Endothelial cell of hepatic sinusoid (primary cell): ENCODE measurements around the gene C10orf120.

Experiments
- in situ Hi-C: cut with HindIII; loops from 2 replicates; pipeline ENCODE4 v1.10.0; 2017; ENCODE audit warnings: low sequenced_read_pairs

Gene C10orf120

DNA sequence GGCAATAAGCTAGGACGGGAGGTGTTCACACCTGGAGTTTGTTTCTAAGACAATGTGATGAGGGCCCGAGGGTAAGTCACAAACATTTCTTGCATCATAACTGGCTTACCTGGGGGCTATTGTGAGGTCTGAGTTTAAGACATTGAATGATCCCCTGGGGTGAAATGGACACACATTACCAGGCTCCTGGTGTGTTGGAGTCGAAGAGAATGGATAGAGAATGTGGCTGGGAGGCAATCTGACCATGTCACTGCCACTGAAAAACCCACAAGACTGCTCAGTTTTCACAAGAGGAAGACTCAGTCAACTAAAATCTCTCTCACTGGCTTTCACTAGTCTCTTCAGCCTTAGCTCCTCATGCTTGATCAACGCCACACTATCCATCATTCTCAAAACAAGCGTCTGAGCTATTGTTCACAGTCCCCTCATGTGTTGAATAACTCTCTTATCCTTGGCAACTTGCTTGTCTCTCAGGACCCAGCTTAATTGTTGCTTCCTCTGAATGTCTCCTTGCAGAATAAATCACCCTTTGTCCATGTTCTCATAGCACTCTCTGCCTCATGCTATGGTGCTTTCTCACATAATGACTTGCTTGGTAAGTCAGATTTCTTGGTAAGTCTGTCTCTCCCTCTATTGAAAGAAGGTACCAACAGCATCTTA is at the start of gene C10orf120:
Gene C10orf120, minus strand, starts transcription at position 51 of the 660 bp plus-strand sequence. CDS start 56 bp downstream, outside the sequence.
- in situ Hi-C loops, result no loop called here

DNA sequence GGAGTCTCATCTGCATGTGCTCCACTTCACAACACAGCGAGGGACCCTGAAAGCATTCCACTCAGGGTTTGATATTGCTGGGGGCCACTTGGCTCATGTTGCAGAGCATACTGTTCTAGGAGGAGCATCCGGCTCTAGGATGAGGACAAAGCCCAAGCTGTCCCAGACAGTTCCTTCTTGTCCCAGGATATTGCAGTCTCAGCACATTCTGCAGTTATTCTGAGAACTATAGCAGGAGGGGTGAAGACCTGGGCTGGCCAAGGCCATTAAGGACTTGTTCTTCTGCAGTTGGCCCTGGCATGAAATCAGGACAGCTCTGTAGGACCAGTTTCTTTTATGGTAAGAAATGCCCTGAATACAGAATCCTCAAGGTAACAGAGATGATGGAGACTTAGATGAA is 48.9 kb upstream of the C10orf120 start:
- in situ Hi-C loops, result no loop called here

DNA sequence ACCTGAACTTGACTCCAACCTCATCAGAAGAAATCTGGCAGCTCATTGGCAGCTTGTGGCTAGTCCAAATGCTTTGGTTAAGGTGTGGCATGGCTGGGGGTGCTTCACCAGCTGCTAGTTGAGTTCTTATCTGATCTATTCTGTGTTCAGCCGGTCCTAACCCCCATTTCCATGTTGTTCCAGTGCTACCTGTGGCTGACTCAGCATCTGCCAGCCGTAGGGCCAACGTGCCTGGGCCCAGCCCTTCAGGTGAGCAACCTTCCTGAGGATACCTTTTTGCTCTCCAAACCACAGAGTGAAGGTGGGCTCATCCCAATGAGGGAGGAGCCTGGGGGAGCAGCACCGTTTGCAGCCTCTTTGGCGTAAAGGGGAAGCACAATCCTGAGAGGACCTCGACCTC is 46.8 kb upstream of the C10orf120 start:
- in situ Hi-C loops, result no loop called here

DNA sequence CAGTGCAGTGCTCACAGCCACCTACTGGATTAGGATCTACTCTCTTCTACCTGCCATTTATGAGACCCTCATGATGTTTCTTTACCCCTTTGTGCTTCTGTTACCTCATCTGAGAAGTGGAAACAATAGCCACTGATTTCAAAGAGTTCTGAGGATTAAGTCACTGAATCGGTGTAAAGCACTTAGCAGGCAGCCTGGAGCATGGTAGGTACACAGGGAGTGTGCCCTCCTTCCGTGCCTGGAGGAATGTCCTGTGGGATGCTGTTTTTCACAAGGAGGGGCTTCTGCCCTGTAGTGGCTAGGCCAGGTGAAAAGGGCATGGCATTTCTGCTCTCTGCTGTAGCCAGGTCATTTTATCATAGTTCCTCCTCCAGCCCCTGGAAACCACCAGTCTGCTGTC is 44.6 kb upstream of the C10orf120 start:
- in situ Hi-C loops, result no loop called here

DNA sequence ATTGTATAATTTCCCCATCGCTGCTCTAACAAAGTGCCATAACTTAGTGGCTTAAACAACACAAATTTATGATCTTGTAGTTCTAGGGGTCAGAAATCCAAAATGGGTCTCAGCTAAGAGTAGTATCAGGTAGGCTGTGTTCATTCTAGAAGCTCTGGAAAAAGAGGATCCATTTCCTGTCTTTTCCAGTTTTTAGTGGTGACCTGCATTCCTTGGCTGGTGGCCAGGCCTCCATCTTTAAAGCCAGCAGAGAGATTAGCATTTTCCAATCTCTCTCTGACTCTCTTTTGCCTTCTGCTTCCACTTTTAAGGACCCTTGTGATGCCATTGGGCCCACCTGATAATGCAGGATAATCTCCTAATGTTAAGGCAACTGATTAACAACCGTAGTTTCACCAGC is 41.0 kb upstream of the C10orf120 start:
- in situ Hi-C loops, result no loop called here

DNA sequence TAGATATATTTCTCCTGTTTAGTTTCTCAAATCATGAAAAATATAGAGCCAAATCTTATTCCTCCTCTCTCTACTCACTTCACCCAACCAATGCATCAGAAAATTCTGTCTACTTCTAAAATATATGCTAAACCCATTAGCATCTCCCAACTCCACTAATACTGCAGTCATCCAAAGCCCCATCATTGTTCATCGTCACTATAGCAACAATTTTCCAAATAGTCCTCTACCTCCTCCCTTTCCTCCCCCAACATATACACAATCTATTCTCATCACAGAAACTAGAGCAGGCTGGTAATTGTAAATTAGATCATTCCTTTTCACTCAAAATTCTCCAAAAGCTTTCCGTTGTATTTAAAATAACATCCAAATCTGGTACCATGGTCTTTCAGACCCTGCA is 38.4 kb upstream of the C10orf120 start:
- in situ Hi-C loops, result no loop called here

DNA sequence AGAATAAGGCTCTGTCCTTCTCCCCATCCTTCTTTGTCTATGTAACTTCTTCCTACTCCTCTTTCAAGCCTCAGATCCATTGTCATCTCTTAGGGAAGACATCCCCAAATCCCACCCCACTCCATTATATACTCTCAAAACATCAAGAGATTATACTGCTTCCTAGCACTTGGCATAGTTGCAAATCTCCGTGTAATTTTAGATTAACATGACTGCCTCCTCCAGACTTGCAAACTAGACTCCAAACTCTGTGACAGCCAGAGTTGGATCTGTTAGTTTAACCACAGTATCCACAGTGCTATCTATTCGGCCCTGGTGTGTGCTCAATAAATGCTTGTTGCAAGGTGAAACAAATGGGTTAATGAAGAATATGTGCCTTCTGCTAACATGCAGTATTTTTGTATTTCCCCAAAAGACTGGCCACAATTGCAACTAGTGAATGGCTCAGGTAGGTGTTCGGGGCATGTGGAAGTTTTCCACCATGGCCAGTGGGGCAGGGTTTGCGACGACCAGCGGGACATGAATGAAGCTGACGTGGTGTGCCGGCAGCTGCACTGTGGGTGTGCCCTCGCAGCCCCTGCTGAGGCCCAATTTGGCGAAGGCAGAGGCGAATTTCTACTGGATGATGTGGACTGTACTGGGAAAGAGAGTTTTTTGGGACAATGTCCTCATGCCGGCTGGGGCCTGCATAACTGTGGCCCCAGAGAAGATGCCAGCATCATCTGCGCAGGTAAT is 34.5 kb upstream of the C10orf120 start:
- in situ Hi-C loops, result no loop called here

DNA sequence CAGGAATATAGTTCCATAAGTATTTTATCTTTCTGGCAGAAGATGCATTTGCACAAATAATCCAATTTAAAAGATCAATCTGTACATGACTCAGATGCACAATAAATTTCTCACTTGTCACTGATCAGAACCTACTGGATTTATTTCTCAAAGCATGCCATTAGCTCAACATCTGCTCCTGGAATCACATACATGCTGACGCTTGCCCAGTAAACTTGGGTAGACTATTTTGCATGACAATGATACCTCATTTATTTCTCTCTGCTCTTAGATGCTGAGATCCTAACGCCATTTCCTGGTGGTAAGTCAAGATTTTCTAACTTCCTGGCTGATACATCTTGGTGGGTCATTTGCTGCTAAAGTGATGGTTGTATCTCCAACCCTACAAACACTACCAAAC is 33.8 kb upstream of the C10orf120 start:
- in situ Hi-C loops, result no loop called here

DNA sequence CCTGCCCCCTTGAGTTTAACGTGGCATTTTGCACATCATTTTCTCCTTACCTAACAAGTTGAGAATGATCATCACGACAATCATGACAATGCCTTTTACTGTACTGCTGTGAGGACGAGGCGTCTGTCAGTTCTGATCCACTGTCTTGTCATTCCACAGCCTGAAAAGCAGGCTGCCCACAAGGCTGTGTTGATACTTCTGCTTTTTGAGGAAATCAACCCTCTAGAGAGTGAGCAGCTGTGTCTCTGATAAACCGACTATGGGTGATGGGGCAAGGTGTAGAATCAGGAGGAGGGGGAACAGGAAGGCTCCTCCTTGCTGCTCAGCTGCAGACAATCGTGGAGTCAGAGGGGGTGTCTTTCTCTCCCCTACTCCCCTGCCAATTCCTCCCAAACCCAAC is 30.6 kb upstream of the C10orf120 start:
- in situ Hi-C loops, result no loop called here

DNA sequence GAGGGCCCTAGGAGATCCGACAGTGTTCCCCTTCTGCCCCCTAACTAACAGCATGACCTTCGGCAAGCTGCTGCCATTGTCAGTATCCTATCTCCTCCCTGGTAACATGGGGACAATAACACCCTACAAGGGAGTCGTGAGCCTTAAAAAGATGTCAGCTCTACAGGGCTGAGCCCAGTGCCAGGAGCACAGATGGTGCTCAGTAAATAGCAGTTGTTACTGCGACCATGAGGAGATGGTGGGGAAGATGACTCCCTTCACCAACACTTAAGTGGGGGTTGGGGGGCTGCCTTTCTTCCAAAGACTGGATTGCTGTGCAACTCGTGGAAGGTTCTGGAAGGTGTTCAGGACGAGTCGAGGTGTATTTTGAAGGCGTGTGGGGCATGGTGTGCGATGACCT is 29.5 kb upstream of the C10orf120 start:
- in situ Hi-C loops, result no loop called here

DNA sequence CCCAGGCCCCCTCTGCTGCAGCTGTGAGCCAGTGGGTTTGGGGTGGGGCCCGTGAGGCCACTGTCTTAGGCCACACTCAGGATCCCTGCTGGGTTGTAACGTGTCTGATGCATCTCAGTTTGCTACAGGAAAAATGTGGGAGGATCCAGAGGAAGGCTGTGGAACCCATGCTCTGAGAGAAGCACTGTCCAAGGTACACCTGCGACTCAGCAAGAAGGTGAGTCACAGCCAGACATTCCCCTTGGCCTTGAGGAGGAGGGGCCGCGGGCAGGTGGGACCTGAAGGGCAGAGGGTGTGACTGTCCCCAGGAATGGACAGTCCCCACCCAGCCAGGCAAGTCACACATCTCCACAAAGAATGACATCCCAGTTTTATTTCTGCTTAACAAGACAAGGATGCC is 27.8 kb upstream of the C10orf120 start:
- in situ Hi-C loops, result no loop called here

DNA sequence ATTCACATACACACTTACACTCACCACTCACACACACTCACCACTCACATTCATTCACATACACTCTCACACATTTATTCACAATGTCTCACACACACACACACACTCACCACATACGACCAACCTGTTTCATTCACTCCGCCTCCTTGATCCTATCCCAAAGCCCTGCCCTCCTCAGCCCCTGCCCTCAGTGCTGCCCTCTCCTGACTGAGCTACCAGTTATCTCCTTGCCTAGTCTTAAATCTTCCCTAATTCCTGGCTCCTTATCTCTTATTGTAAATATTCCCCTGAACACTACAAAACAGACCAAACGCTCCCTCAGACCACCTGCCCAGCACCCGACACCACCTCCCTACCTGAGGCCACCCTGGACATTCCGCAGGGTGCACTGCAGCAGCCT is 26.1 kb upstream of the C10orf120 start:
- in situ Hi-C loops, result no loop called here

DNA sequence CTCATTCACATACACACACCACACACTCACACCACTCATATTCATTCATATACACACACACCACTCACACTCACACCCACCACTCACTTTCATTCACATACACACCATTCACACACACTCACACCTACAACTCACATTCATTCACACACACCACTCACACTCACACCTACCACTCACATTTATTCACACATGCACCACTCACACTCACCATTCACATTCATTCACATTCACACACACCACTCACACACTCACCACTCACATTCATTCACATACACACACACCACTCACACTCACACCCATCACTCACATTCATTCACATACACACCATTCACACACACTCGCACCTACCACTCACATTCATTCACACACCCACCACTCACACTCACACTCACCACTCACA is 25.4 kb upstream of the C10orf120 start:
- in situ Hi-C loops, result no loop called here

DNA sequence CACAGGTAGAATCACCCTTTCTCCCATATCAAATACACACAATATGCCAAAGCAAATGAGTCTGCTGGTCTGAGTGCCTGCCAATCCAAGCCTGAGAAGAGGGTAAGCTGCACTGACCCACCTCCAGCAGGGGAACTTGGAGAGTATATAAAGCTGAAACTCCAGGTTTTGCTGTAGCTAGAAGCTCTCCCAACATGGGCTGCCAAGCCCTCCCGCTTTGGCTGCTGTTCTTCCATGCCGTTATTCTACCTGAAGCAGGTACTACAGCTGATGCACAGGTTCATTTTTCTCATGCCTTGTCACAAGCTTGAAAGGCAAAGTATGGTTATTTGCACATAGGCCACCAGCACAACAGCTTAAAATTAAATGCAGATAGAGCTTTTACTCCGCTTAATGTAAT is 21.5 kb upstream of the C10orf120 start:
- in situ Hi-C loops, result no loop called here

DNA sequence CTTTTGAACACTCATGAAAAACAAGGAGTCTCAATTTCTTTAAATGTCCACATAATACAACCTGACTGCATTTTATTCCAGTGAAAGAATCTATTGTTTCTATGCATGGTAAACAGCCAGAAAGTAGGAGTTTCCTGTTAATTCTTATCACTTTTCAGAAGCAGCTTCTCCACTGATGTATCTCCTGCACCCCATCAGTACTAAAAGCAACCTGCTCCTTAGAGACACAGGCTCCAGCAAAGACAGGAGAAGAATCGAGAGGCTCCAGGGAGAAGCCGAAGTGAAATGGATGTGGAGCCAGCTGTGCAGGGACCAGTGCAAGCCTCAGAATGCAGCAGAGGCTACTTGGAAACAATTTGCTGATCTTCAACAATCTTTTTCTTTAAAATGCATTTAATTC is 16.4 kb upstream of the C10orf120 start:
- in situ Hi-C loops, result no loop called here

DNA sequence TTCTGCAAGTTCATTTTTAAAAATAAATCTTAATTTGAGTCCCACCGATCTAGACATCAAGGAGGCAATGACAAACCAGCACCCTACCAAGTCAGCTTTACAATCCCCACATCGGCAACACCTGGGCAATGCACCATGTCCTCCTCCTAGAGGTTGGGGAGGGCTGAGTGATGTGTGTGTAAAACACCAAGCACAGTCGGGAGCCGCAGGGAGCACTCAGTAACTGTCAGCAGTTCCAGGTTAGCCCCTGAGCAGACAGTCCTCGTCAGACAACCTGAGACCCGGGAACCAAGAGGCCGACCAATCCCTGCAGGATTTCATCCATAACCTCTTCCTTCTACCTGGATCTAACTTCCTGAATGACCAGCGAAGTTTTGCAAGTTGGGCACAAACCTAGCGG is 15.9 kb upstream of the C10orf120 start:
- in situ Hi-C loops, result no loop called here

DNA sequence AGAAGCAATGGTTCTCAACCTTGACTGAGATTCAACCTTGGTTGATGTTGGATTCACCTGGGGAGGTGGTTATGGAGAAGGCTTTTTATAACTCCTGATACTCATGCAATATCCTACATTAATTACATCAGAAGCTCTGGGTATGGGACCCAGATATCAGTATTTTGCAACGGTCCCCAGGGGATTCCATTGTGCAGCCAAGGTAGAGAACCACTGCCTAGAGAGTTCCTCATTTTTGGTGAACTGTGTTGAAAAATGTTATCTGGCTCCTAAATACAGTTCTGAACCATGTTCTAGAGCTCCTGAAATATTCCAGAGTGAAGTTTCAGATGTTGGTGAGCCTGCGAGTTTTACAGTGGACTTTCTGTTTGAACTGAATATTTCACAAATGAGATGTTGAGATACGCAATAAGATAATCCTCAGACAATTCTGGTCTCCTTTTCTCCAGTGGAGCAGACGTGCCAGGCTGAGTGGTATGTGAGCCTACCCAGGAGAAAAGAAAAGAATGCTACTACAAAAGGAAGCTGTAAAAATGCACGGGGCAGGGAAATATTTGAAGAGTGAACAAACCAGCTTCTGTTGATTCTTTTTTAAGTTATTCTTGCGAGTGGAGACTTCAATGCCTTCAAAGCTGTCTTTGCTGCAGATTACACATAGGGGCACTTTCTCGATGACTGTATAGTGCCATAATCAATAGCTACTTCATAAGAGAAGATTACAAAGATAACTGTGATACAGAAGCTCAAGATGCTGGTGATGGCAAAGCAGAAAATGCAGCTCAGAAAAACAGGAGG is 13.6 kb upstream of the C10orf120 start:
- in situ Hi-C loops, result no loop called here

DNA sequence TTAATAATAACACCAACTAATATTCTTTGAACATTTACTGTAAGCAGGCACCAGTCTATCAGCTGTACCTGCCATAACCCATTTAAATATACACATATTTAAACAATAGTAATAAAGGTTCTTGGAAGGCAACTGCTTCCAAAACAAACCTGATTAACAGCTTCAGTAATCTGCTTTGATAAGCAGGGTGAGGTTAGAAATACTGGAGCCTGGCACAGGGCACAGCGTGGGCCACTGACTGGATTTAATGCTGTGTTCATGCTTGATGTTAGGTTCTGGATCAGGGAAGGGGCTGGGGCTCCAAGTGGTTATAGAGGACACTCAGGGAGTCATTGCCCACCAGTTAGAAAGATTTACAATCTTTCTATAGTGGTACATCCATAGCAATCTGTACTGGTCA is 10.9 kb upstream of the C10orf120 start:
- in situ Hi-C loops, result no loop called here

DNA sequence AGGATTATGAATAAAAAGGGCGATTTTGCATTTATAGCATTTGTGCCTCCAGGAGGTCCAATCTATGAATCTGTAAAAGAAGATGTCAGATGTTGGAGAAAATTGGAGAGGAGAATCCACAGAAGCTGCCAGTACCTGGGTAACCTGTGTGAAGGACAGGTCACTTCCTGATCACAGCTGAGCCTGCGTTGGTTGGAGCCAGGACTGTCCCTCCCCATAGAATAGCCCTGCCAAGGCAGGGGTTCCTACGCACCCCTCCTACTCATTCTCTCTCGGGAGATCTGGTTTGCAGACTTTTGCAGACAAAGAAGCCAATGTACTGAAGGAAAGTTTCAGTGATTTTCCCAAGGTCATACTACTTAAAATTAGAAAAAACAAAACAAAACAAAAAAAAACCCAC is 10.3 kb upstream of the C10orf120 start:
- in situ Hi-C loops, result no loop called here

DNA sequence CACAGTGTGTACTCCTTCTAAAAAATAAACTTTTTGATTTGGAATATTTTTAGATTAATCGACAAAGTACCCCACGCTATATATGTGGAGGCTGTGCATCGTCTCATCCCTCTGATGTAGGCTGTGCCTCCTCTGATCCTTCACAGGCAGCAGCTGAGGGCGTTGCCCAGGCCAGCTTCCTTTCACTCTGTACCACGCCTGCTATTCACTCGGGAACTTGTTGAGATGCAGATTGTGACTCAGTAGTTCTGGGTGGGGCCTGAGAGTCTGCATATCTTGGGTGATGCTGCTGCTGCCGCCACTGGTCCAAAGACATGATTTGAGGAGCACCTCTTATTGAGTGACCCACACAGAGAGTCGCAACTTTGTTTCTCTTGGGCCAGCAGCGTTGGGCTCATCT is 7.9 kb upstream of the C10orf120 start:
- in situ Hi-C loops, result no loop called here

DNA sequence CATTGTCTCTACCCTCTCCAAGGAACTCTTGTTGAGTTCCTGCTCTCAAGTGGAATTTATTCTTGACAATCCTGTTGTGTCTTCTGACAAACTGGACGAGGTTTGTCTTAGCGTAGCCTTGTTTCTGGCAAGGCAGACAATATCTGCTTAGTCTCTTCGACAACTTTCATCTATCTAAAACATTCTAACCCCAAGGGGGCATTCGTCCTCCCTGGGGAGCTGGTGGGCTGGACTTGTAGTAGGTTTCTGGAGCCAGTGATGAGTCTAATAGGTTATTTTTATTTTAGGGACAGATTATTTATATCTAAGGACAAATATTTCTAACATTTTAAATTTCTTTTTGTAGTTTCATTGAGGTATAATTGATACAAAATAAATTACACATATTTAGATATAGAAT is 7.3 kb upstream of the C10orf120 start:
- in situ Hi-C loops, result no loop called here

DNA sequence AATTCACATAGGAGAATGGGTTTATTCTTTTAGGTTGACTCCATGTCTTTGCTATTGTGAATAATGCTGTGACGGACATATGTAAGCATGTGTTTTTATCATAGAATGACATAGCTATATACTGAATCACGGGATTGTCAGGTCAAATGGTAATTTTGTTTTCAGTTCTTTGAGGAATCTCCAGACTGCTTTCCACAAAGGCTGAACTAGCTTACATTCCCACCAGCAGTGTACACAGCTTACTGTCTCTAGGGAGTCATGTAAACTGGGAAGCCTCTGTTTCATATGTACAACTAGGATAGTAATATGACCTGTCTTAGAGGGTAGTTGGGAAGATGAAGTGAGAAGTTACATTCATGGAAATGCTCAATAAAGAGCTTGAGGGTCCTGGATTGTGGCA is 6.8 kb upstream of the C10orf120 start:
- in situ Hi-C loops, result no loop called here
